Measurements from ENCODE around the gene FUT7.
"Not testable (repeated sequence)": the region's sequence is repeated elsewhere in the genome, so short reads cannot be mapped to it uniquely, and the experiment has no call there.

The FUT7 gene

DNA sequence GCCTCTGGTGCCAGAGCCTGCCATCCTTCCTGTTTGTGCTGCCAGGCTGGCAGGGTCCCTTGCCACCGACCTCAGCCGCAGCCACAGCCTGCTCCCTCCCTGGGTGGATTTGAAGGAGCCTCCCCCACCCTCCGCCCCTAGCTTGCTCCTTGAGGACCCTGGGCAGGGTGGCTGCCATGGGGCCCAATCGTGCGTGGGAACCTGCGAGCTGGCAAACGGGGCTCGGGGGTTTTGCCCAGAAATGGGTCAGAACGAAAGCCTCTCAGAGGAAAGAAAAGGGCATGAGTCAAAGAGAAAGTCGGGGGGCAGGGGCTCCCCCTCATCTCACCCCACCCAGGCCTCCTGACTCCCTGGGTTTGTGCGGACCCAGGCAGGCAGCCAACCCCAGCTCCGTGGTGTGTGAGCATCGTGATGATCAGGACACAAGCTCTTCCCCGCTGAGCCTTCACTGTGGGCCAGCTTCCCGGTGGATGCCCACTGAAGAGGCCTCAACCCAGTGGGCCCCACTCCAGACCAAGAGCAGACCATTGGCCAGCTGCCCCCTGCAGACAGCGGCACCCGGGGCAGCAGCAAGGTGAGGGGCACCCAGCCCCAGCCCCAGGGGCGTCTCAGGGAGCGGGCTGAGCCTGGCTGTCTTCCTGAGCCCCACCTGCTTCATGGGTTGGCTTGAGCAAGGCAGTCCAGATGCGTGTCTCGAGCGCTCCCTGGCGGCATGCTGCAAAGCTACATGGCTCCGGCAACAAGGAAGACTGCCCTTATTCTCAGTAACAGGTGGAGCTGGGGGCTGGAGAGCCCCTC, 3.0 kb upstream of the FUT7 start:
- Mint-ChIP-seq H3K27ac (peak overlapping the region; percentile 89), H3K36me3 (ENCODE audit: low read depth) (peaks cover 2% of the 10 kb centered on the region), H3K9me3 (no peaks in the 10 kb centered on the region), H3K27me3 (no peaks in the 10 kb centered on the region), H3K4me3 (peak overlapping the region; percentile 65), H3K4me1 (ENCODE audit: low read depth) (peaks cover 39% of the 10 kb centered on the region)
- DNase-seq: peak; percentile 90

DNA sequence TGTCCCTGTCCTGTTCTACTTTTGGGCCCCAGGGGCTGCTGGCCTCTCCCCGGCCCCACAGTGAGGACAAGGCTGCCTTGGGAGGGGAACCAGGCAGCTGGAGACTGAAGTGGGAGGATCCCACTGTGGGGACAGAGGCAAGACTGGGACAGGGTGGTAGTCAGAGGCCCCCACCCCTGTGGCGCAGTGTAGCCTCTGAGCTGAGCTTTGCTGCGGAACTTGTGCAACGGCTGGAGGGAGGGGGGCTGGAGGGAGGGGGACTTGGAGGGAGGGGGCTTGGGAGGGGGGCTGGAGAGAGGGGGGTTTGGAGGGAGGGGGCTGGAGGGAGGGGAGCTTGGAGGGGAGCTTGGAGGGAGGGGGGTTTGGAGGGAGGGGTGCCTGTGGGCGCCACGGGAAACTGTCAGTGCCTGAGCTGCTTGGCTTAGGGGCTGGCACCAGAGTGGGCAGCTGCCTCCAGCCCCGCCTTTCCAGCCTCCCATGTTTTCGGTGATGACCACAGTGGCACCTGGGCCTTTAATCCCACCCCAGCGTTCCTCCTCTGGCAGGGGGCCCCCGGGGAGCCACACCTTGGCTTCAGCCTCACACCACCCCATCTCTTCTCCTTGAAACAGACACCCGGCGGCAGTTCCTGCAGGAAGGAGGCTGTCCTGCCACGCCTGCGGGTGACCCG, 2.3 kb upstream of the FUT7 start:
- H3K9me3 Mint-ChIP-seq: no peaks in the 10 kb centered on the region
- peaks cover 2% of the 10 kb centered on the region for H3K36me3 Mint-ChIP-seq (ENCODE audit: low read depth)
- peaks cover 47% of the 10 kb centered on the region for H3K4me1 Mint-ChIP-seq (ENCODE audit: low read depth)
- H3K27me3 Mint-ChIP-seq: no peaks in the 10 kb centered on the region
- no peak for DNase-seq
- peak overlapping the region; percentile 65 for H3K4me3 Mint-ChIP-seq
- peak overlapping the region; percentile 89 for H3K27ac Mint-ChIP-seq

DNA sequence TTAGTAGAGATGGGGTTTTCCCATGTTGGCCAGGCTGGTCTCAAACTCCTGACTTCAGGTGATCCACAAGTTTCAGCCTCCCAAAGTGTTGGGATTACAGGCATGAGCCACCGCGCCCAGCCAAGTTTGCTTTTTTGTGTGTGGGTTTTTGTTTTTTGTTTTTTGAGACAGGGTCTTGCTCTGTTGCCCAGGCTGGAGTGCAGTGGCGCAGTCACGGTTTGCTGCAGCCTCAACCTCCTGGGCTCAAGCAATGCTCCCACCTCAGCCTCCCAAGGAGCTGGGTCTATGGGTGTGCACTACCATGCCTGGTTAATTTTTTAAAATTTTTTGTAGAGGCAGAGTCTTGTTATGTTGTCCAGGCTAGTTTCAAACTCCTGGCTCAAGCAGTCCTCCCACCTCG, 1.6 kb upstream of the FUT7 start:
- H3K27me3 Mint-ChIP-seq; DNase-seq; H3K9me3 Mint-ChIP-seq; H3K36me3 Mint-ChIP-seq (ENCODE audit: low read depth); H3K27ac Mint-ChIP-seq; H3K4me3 Mint-ChIP-seq: not testable (repeated sequence)
- H3K4me1 Mint-ChIP-seq (ENCODE audit: low read depth): peaks cover 54% of the 10 kb centered on the region

DNA sequence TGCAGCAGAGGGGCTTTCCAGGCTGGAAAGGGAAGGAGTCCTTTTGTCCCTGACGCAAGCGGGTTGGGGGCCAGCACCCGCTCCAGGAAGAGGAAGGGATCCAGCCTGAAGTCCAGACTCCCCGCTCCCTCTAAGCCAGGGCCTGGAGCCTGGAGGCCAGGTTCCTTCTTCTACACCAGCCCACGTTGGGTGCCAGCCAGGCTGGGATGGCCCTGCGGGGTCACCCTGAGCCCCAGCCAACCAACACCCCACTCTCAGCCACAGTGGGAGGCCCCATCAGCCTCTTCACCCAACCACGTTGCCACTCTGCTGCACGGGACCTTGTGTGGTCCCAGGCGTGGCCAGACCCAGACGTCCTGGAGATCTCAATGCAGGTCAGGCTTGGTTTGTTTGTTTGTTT, 970 bp upstream of the FUT7 start:
- Mint-ChIP-seq H3K9me3 (no peaks in the 10 kb centered on the region), H3K27ac (no peak overlapping the region), H3K4me3 (peak overlapping the region; percentile 36), H3K27me3 (no peaks in the 10 kb centered on the region), H3K4me1 (ENCODE audit: low read depth) (peaks cover 54% of the 10 kb centered on the region), H3K36me3 (ENCODE audit: low read depth) (no peaks in the 10 kb centered on the region)
- DNase-seq: no peak

DNA sequence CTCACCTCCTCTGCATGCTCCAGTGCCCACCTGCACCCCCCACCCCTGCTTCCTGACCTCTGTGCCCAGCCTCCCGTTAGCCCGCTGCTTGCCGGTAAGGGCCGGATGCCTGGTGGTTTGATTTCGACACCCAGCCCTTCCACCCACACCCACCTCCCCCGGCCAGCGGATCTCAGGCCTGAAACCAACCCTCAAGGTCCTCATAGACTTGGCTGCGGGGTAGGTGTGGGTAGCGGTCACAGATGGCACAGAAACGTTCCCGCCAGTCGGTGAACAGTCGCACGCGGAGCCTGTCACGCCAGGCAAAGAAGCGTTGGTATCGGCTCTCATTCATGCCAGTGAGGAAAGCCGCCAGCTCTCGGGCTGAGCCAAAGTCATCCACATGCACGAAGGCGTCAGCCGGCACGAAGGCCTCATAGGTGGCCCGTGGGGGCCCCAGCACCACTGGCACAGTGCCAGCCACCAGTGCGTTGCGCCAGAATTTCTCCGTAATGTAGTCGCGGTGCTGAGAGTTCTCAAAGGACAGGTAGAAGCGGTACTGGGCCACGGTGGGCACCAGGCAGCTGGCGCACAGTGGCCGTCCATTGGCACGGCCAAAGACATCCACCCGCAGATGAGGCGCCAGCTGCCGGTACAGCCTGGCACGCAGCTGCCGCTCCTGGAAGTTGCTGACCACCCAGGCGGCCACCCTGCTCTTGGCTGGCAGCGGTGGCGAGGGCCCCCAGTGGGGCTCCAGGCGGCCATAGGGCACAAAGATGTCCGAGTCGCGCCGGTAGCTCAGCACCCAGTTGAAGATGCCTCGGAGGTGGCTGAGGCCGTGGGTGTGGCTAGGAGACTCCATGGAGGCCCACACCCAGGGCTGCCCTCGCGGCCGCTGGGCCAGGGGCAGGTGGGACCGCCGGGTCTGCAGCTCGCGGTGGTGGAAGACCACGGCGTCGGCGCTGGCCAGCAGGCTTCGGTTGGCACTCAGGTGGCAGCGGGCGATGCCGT, 1.1 kb downstream of the FUT7 start:
- H3K36me3 Mint-ChIP-seq (ENCODE audit: low read depth): no peaks in the 10 kb centered on the region
- DNase-seq: peak; percentile 73
- peaks cover 64% of the 10 kb centered on the region for H3K4me1 Mint-ChIP-seq (ENCODE audit: low read depth)
- H3K27ac Mint-ChIP-seq: peak overlapping the region; percentile 72
- H3K27me3 Mint-ChIP-seq: no peaks in the 10 kb centered on the region
- H3K4me3 Mint-ChIP-seq: peak overlapping the region; percentile 47
- H3K9me3 Mint-ChIP-seq: no peaks in the 10 kb centered on the region

DNA sequence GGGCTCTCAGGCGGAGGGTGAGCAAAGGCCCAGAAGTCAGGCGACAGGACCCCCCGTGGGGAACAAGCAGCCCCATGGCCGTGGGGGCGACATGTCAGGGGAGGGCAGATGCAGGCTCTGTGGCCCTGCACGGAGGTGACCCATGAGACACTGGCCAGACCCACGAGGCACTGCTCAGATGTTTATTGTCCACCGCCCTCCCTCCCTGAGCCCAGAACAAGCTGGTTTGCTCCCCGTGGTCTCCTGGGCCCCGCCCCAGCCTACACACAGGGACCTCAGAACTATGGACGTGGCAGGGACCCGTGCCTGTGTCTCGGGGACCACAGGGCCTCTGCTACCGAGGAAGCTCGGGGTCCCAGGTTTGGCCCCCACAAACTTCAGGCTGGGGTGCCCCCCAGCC, 1.9 kb downstream of the FUT7 start:
- no peak for DNase-seq
- Mint-ChIP-seq H3K4me3 (peak overlapping the region; percentile 47), H3K4me1 (ENCODE audit: low read depth) (peaks cover 60% of the 10 kb centered on the region), H3K27ac (peak overlapping the region; percentile 72), H3K9me3 (no peaks in the 10 kb centered on the region), H3K36me3 (ENCODE audit: low read depth) (no peaks in the 10 kb centered on the region), H3K27me3 (no peaks in the 10 kb centered on the region)

DNA sequence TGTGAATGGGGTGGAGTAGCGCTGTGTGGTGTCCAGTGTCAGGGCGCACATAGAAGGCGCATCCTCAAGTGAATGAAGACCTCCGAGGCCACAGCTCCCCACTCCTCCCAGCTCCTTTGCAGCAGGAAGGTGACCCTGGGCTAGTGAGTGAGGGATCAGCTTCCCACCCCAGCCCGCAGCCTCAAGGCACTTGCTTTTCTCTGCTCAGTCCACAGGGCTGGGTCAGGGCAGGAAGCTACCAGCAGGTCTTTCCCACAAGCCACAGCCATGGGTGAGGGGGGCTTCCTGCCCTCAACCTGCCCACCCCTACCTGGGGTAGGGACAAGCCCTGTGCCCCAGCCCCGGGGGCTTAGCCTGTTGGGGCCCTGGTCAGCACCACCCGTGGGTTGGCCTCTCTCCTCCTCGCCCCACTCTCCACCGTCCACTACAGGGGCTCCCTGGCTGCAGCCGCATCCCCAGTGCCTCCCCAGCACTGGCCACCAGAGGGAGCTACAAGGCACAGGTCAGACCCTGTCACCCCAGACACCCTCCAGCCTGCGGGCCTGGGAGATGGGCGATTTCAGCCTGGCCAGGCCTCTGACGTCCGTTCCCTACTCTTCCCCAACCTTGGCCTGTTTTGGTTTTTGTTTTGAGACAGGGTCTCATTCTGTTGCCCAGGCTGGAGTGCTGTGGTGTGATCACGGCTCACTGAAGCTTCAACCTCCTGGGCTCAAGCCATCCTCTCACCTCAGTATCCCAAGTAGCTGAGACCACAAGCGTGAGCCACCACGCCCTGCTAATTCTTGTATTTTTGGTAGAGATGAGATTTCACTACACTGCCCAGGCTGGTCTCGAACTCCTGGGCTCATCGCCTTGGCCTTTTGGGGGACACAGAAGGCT, 2.6 kb downstream of the FUT7 start:
- Mint-ChIP-seq H3K27me3 (no peaks in the 10 kb centered on the region), H3K27ac (peak overlapping the region; percentile 68), H3K9me3 (no peaks in the 10 kb centered on the region), H3K4me1 (ENCODE audit: low read depth) (peaks cover 53% of the 10 kb centered on the region), H3K4me3 (peak overlapping the region; percentile 61), H3K36me3 (ENCODE audit: low read depth) (no peaks in the 10 kb centered on the region)
- DNase-seq: peak; percentile 87

DNA sequence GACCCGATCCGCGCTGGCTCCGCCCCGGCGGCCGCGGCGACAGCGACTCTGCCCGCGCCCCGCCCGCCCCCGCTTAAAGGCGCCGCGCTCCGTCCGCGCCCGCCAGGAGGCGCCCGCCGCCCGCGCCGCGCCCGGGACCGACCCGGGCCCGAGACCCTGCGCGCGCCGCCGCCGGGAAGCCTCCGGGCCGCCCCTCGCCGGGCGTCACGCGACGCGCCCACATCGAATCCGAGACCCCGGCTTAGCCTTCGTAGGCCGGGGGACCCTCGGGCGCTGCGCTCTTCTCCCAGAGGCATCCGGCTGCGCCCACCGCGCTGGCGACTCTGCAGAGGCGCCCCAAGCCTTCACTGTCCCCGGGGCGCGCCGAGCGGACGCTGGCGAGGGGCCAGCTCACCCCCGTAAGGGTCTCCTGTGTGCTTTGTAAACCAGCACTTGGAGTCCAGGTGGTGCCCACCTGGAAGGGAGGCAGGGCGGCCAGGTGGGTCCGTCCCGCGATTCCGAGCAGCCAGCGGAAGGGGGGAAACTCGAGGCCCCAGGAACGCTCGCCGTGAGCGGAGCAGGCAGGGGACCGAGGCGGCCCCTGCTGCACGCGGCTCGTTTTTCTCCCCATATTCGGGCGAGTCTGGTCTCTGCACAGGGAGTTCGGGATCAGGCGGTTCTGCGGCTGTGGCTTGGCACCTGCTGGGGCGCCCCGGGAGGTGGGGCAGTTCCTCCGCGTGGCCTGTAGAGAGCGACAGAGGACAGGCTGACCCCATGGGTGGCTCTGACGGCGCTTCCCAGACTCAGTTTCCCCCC, 3.4 kb downstream of the FUT7 start:
- peaks cover 48% of the 10 kb centered on the region for H3K4me1 Mint-ChIP-seq (ENCODE audit: low read depth)
- no peaks in the 10 kb centered on the region for H3K36me3 Mint-ChIP-seq (ENCODE audit: low read depth)
- no peaks in the 10 kb centered on the region for H3K27me3 Mint-ChIP-seq
- DNase-seq: peak; percentile 82
- no peaks in the 10 kb centered on the region for H3K9me3 Mint-ChIP-seq
- peak overlapping the region; percentile 61 for H3K4me3 Mint-ChIP-seq
- peak overlapping the region; percentile 22 for H3K27ac Mint-ChIP-seq

DNA sequence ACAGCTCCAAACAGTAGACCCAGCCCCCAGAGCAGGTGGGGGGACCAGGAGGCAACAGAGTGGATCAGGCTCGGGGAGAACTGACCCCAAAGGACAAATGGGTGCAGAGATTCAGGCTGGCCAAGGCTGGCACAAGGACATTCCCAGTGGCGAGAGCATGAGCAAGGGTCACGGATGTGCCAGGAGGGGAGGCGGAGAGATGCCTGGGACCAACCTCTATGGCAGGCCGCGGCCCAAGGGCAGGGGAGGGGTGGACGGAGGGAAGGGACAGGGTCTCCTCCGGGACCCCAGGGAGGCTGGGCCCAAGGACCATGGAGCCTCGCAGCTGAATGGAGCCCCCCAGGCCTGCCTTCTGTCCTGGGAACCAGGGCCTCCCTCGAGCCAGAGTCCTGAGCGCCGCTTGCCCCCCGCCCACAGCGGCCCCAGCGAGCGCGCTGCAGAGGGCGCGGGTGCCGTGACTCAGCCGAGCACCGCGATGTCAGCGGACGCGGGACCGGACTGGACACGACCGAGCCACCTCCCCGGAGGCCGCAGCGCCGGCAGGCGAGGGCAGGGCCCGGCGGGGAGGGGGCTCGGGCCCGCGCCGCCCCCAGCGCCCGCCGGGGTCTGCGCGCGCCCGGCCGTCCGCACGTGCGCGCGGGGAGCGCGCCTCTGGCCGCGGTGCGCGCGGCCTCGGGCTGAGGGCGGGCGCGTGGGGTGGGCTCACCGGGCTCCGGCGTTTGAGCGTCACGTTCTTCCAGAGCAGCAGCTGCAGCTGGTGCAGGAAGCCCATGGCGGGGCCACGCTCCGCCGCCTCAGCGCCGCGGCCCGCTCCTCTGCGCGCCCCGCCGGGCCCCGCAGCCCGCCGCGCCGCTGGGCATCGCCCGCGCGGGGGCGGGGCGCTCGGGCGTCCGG, 4.3 kb downstream of the FUT7 start, which contains the start of gene ABCA2:
Gene ABCA2, minus strand, starts transcription at position 869 of the 894 bp plus-strand sequence. Its CDS starts 97 bp downstream, at position 772.
- peak; percentile 45 for DNase-seq
- H3K4me3 Mint-ChIP-seq: peak within 1 kb of the TSS; percentile 71
- no peaks in the 10 kb centered on the region for H3K36me3 Mint-ChIP-seq (ENCODE audit: low read depth)
- H3K9me3 Mint-ChIP-seq: no peaks in the 10 kb centered on the region
- H3K27ac Mint-ChIP-seq: peak within 1 kb of the TSS; percentile 74
- no peaks in the 10 kb centered on the region for H3K27me3 Mint-ChIP-seq
- peaks cover 45% of the 10 kb centered on the region for H3K4me1 Mint-ChIP-seq (ENCODE audit: low read depth)

DNA sequence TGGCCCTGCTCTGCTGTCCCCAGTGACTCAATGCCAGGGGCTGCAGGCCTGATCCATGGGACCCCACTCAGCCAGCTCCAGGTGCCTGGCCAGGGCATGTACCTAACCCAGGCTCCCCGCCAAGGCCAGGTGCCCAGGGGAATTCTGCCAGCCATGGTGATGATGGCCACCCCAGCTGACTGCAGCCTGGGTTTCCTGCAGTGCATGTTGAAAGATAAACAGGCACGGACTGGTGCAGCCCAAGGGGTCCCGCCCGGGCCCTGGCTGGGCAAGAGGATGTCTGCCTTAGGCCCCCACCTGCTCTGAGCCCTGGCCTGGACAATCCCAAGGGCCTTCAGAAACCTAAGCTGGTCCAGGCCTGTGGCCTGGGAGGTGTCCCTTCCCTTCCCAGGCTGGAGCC, 5.1 kb downstream of the FUT7 start:
- Mint-ChIP-seq H3K36me3 (ENCODE audit: low read depth) (no peaks in the 10 kb centered on the region), H3K27ac (no peak overlapping the region), H3K9me3 (no peaks in the 10 kb centered on the region), H3K27me3 (no peaks in the 10 kb centered on the region), H3K4me1 (ENCODE audit: low read depth) (peaks cover 39% of the 10 kb centered on the region), H3K4me3 (peak overlapping the region; percentile 71)
- peak; percentile 41 for DNase-seq

DNA sequence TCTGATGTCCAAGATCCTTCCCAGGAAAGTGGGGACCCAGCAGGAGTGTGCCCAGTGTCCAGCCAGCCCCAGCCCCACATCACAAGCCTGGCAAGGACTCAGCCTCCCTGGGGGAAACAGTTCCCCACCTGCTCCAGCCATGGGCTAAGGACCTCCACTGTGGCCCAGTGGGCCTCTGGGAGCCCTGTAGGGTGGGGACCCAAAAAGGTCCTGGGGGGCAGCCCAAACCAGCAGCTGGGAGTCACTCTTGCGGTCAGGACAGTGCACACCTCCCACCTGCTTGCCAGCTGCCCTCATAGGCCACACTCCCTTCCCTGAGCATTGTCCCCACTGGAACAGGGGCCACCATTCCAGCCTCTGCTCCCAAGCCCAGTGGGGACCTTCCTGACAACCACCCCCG, 5.5 kb downstream of the FUT7 start:
- H3K9me3 Mint-ChIP-seq: no peaks in the 10 kb centered on the region
- H3K4me1 Mint-ChIP-seq (ENCODE audit: low read depth): peaks cover 36% of the 10 kb centered on the region
- H3K36me3 Mint-ChIP-seq (ENCODE audit: low read depth): no peaks in the 10 kb centered on the region
- no peak for DNase-seq
- no peak overlapping the region for H3K4me3 Mint-ChIP-seq
- H3K27ac Mint-ChIP-seq: no peak overlapping the region
- no peaks in the 10 kb centered on the region for H3K27me3 Mint-ChIP-seq

DNA sequence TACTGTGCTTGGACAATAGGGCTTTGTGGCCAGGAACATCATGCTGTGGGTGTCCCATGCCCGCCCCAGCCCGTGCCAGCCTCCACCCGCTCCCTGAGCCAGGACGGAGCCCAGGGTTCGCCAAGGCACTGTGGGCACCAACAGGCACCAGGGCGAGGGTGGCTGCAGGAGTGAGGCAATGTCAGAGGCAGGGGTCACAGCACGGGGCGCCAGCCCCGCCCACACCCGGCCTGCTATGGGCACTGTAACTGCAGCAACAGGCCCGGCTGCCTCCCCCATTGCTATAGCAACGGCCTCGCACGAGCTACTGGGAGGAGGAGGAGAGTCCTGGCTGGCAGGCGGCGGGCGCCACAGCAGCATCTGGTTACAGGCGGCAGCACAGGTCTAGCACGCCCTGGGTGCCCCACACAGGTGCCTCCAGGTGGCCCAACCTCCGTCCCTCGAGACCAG, 6.3 kb downstream of the FUT7 start:
- Mint-ChIP-seq H3K9me3 (no peaks in the 10 kb centered on the region), H3K27ac (no peak overlapping the region), H3K36me3 (ENCODE audit: low read depth) (no peaks in the 10 kb centered on the region), H3K4me3 (no peak overlapping the region), H3K27me3 (no peaks in the 10 kb centered on the region), H3K4me1 (ENCODE audit: low read depth) (peaks cover 31% of the 10 kb centered on the region)
- DNase-seq: no peak
